ENCODE results near the gene KRT15. TPM values are rescaled to one million over a fixed set of nuclear protein-coding genes. Genes with fewer than 3 reads are reported as not detected.
"Not testable (repeated sequence)": the region's sequence is repeated elsewhere in the genome, so short reads cannot be mapped to it uniquely, and the experiment has no call there.

Gene KRT15
- total RNA-seq, 4 donors from 2014 or later = 802 to 1,380 (median 1,140) TPM

- DNase-seq (ENCODE audit: low spot score in 2 of 2) = peak; percentile 64 to 92
- intact Hi-C loops (cut with DNase I; ENCODE audit: low total_unique reads) = loop anchor here (5.0 to 10.0 kb wide), 2 partner anchors 641 to 743 kb away; no protein-coding TSS in a partner anchor
- WGBS, 2 donors = 15 to 17% methylated on average over 19 to 20 of the region's 23 CpGs
Observed at GRCh38 chr17:41547921-41548843, 29.5 kb upstream of the KRT15 start.

GRCh38 chr17:41547378-41547841 lies 28.7 kb upstream of the KRT15 start:
- 69 to 74% methylated on average over 9 of the region's 9 CpGs for WGBS, 2 donors
- intact Hi-C loops (cut with DNase I; ENCODE audit: low total_unique reads) = loop anchor here (5.0 to 10.0 kb wide), 2 partner anchors 640 to 743 kb away; no protein-coding TSS in a partner anchor
- H3K4me3 ChIP-seq (ENCODE audit: low read depth, poor library complexity, severe bottlenecking) = no peak overlapping the region
- TF ChIP-seq CTCF (IDR thresholded peaks at IDR 0.05) = no peak
- no peak for TF ChIP-seq POLR2A (IDR thresholded peaks at IDR 0.05)
- DNase-seq (ENCODE audit: low spot score in 2 of 2) = no peak

More at GRCh38 chr17:41547921-41548843, 29.5 kb upstream of the KRT15 start:
- H3K4me3 ChIP-seq (ENCODE audit: low read depth, poor library complexity, severe bottlenecking) = no peak overlapping the region
- TF ChIP-seq POLR2A (IDR thresholded peaks at IDR 0.05) = no peak
- no peak for TF ChIP-seq CTCF (IDR thresholded peaks at IDR 0.05)

- intact Hi-C loops (cut with DNase I; ENCODE audit: low total_unique reads) = loop anchor here (5.0 to 10.0 kb wide), 2 partner anchors 640 to 742 kb away; no protein-coding TSS in a partner anchor
- DNase-seq (ENCODE audit: low spot score in 2 of 2) = no peak
- WGBS, 2 donors = 96 to 100% methylated on average over 3 of the region's 3 CpGs
- H3K4me3 ChIP-seq (ENCODE audit: low read depth, poor library complexity, severe bottlenecking) = no peak overlapping the region
- no peak for TF ChIP-seq POLR2A (IDR thresholded peaks at IDR 0.05)
Observed at GRCh38 chr17:41546819-41547218, 28.1 kb upstream of the KRT15 start.

- DNase-seq (ENCODE audit: low spot score in 2 of 2) = no peak
- TF ChIP-seq POLR2A (IDR thresholded peaks at IDR 0.05) = no peak
- TF ChIP-seq CTCF (IDR thresholded peaks at IDR 0.05) = no peak
- no peak overlapping the region for H3K4me3 ChIP-seq (ENCODE audit: low read depth, poor library complexity, severe bottlenecking)
- WGBS, 2 donors = 84 to 86% methylated on average over 13 of the region's 13 CpGs
- intact Hi-C loops (cut with DNase I; ENCODE audit: low total_unique reads) = loop anchor here (5.0 to 10.0 kb wide), 2 partner anchors 639 to 741 kb away; no protein-coding TSS in a partner anchor
Observed at GRCh38 chr17:41545829-41546410, 27.2 kb upstream of the KRT15 start.

GRCh38 chr17:41544935-41545334 lies 26.2 kb upstream of the KRT15 start:
- no peak overlapping the region for H3K4me3 ChIP-seq (ENCODE audit: low read depth, poor library complexity, severe bottlenecking)
- no peak for DNase-seq (ENCODE audit: low spot score in 2 of 2)
- intact Hi-C loops (cut with DNase I; ENCODE audit: low total_unique reads) = loop anchor here (5.0 to 10.0 kb wide), 2 partner anchors 638 to 740 kb away; no protein-coding TSS in a partner anchor
- 85% methylated on average over 5 of the region's 5 CpGs for WGBS, 2 donors
- TF ChIP-seq POLR2A (IDR thresholded peaks at IDR 0.05) = no peak
- TF ChIP-seq CTCF (IDR thresholded peaks at IDR 0.05) = no peak

GRCh38 chr17:41544491-41544892 lies 25.8 kb upstream of the KRT15 start:
- 54 to 68% methylated on average over 5 of the region's 5 CpGs for WGBS, 2 donors
- no peak overlapping the region for H3K4me3 ChIP-seq (ENCODE audit: low read depth, poor library complexity, severe bottlenecking)
- intact Hi-C loops (cut with DNase I; ENCODE audit: low total_unique reads) = loop anchor here (10.0 kb wide), 1 partner anchor 740 kb away; no protein-coding TSS in a partner anchor
- DNase-seq (ENCODE audit: low spot score in 2 of 2) = no peak
- no peak for TF ChIP-seq CTCF (IDR thresholded peaks at IDR 0.05)
- TF ChIP-seq POLR2A (IDR thresholded peaks at IDR 0.05) = no peak

GRCh38 chr17:41542786-41543185 lies 24.1 kb upstream of the KRT15 start:
- intact Hi-C loops (cut with DNase I; ENCODE audit: low total_unique reads) = loop anchor here (10.0 kb wide), 1 partner anchor 738 kb away; no protein-coding TSS in a partner anchor
- DNase-seq (ENCODE audit: low spot score in 2 of 2); H3K4me3 ChIP-seq (ENCODE audit: low read depth, poor library complexity, severe bottlenecking): not testable (repeated sequence)
- WGBS, 2 donors = 85 to 89% methylated on average over 10 of the region's 10 CpGs

Data from lower leg skin (tissue), 4 donors.